BJ (cell line): ENCODE data around the gene ADCYAP1. TPM values are rescaled to one million over a fixed set of nuclear protein-coding genes. Genes with fewer than 3 reads are reported as not detected.

Experiments used
- CTCF ChIA-PET: fragments of 350-600 bp; formaldehyde crosslinking; extraction: SDS; loops from one replicate; lab custom pipeline; 2021; ENCODE audit warnings: antibody characterized with exemption, inconsistent platforms; lab: Yijun Ruan, JAX
- POLR2A ChIA-PET: fragments of 300-600 bp; sonication (Branson Sonifier 250); formaldehyde crosslinking; extraction: SDS; loops from one replicate; lab custom pipeline; 2021; ENCODE audit warnings: antibody characterized with exemption; lab: Charles Lee
- DNase-seq: peaks from one replicate; pipeline ENCODE4 v3.0.0-alpha.2; 2011; ENCODE audit warnings: low read depth
- H3K27me3 ChIP-seq: 2 replicates; pipeline ENCODE4 v1.6.0; 2011; ENCODE audit warnings: low read length; ENCODE audit not compliant: control insufficient read depth, insufficient read depth
- H3K36me3 ChIP-seq: 2 replicates; pipeline ENCODE4 v1.5.1; 2011; ENCODE audit warnings: low read length; ENCODE audit not compliant: control insufficient read depth, insufficient read depth
- H3K4me3 ChIP-seq: 2 replicates; pipeline ENCODE4 v1.5.1; 2011; ENCODE audit warnings: low read depth, mild to moderate bottlenecking, control low read depth, low read length
- polyA plus RNA-seq: library from polyadenylated mRNA; depleted of rRNA; stranded (reverse); fragments of >200 nt; gene quantifications from 2 replicates; pipeline ENCODE4 v1.2.3, GENCODE V29; 2011
- TF ChIP-seq, protein P1 (sequence below): IDR thresholded peaks from 2 replicates; pipeline ENCODE4 v1.5.1; 2011; ENCODE audit warnings: low read depth, mild to moderate bottlenecking, control low read depth, inconsistent platforms, low read length, moderate library complexity; ENCODE audit not compliant: insufficient read depth

ADCYAP1 gene
- polyA plus RNA-seq, 1 experiment = 0.06 TPM

DNA sequence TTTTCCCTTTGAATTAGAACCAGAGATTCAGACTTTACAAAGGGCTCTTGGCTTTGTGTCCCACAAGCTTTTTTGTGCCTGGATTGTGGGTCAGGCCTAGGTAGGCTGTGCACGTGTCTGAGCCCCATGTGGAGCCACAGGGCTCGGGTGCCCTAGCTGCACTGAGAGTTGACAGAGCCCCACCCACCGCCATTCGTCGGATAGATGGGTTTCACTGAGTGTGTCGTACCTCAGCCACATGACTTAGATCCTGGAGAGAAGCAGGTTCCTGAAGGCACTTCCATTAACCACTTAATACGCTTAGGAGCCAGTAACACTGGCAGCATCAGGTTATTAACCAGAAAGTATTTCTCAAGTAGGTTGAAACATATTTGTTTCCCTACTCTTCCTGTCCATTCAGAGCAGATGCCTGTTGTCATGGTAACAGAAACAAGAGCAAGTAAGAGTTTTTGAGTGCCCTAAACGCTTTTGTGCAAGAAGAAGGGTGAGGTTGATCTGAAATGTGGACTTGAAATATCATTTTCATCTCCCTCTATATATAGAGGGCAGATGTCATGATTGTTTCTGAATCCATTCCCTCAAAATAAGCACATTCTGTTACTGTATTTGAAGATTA, 30.0 kb downstream of the ADCYAP1 start:
- ChIA-PET POLR2A (no interaction called here), CTCF (no interaction called here)
- no peaks in the 10 kb centered on the region for H3K27me3 ChIP-seq
- no peak for DNase-seq
- TF ChIP-seq, protein P1, sequence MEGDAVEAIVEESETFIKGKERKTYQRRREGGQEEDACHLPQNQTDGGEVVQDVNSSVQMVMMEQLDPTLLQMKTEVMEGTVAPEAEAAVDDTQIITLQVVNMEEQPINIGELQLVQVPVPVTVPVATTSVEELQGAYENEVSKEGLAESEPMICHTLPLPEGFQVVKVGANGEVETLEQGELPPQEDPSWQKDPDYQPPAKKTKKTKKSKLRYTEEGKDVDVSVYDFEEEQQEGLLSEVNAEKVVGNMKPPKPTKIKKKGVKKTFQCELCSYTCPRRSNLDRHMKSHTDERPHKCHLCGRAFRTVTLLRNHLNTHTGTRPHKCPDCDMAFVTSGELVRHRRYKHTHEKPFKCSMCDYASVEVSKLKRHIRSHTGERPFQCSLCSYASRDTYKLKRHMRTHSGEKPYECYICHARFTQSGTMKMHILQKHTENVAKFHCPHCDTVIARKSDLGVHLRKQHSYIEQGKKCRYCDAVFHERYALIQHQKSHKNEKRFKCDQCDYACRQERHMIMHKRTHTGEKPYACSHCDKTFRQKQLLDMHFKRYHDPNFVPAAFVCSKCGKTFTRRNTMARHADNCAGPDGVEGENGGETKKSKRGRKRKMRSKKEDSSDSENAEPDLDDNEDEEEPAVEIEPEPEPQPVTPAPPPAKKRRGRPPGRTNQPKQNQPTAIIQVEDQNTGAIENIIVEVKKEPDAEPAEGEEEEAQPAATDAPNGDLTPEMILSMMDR = no peak
- no peaks in the 10 kb centered on the region for H3K36me3 ChIP-seq
- H3K4me3 ChIP-seq = no peak overlapping the region

DNA sequence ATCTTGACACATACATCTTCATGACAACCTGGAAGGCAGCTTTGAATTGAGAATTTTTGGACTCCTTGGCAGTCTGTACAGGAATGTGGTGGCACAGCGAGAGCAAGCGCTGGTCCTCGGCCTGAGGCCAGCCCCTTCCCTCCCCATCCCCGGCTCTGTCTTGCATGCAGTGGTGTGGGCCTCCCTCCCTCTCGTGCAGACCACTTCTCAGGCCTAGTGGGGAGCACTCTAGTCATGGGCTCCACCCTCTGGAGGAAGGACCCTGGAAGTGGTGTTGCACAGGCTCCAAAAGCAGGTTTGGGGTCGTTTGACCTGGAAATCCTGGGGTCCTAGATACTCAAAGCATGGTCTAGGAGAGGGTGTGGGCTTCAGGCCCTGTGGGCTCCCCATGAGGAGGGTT, 32.3 kb downstream of the ADCYAP1 start:
- no peak for DNase-seq
- Histone ChIP-seq H3K36me3 (no peaks in the 10 kb centered on the region), H3K27me3 (no peaks in the 10 kb centered on the region), H3K4me3 (no peak overlapping the region)
- POLR2A ChIA-PET = no interaction called here
- TF ChIP-seq, protein P1 = no peak
- CTCF ChIA-PET = no interaction called here

DNA sequence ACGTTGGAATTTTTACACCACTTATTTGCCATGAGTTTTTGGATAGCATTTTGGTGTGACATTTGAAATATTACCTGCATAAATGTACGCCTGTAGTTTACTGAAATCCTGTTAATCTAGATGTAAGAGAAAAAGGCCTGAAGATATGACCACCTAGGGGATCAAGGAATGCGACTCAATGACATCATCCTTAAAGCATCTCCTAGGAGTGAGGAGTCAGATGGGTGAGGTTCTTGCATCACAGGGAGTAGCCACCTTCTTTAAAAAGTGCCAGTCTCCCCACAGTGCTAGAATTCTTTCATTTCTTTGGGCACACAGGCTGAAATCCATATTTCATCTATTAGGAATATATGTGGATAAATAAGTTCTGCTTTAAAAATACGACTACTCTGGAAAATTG, 34.5 kb downstream of the ADCYAP1 start:
- no peaks in the 10 kb centered on the region for H3K36me3 ChIP-seq
- ChIA-PET POLR2A (no interaction called here), CTCF (no interaction called here)
- TF ChIP-seq, protein P1 = no peak
- no peak overlapping the region for H3K4me3 ChIP-seq
- no peaks in the 10 kb centered on the region for H3K27me3 ChIP-seq
- no peak for DNase-seq

DNA sequence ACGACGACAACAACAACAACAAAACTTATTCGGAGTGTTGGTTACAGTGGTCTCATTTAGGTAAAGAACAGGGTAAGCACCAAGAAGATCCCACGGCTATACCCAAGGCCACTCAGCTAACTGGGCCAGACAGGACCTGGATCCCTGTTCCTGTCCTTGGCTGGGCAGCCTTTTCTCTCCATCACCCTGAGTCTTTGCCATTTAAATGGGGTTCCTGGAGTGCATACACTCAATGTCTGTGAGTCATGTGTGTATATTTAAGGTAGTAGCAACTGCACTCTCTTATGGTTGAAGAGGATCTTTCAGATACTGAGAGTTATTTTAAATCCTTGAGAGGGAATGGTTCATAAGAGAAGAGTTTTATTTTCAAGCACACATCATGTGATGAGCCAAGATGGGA, 35.3 kb downstream of the ADCYAP1 start:
- no peak for DNase-seq
- CTCF ChIA-PET = no interaction called here
- H3K27me3 ChIP-seq = no peaks in the 10 kb centered on the region
- TF ChIP-seq, protein P1 = no peak
- no peak overlapping the region for H3K4me3 ChIP-seq
- POLR2A ChIA-PET = no interaction called here
- no peaks in the 10 kb centered on the region for H3K36me3 ChIP-seq

DNA sequence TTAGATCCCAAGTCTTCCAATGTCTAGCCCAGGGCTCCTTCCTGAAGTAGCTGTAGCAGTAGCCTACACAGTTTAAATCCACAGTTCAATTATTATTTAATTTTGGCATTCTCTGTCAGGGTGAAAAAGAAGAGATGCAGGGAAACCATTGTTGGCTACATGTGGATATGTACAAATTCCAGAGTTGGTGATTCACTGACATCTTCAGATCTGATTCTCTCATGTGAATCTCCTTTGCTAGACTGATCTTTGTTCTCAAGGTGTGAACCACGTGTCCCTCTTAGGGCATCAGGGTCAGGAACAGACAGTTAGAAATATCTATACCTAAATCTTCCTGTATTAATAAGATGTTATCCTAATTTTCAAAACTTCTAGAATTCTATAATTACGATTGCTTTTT, 36.7 kb downstream of the ADCYAP1 start:
- Histone ChIP-seq H3K4me3 (no peak overlapping the region), H3K27me3 (no peaks in the 10 kb centered on the region), H3K36me3 (no peaks in the 10 kb centered on the region)
- POLR2A ChIA-PET = no interaction called here
- TF ChIP-seq, protein P1 = no peak
- no peak for DNase-seq
- CTCF ChIA-PET = no interaction called here
